HG02870 (cell line): ENCODE measurements around the gene APLP1.
"Not testable (repeated sequence)": the region's sequence is repeated elsewhere in the genome, so short reads cannot be mapped to it uniquely, and the experiment has no call there.

Source experiments
- ATAC-seq: cut with Tn5 transposase; IDR thresholded peaks from one replicate; pipeline ENCODE4 v1.9.1; 2021; ENCODE audit warnings: mild to moderate bottlenecking, moderate library complexity; ENCODE audit not compliant: unreplicated experiment

APLP1 gene

GRCh38 chr19:35852029-35852780, 16.2 kb upstream of the APLP1 start, which contains the start of gene NPHS1:
Gene NPHS1, minus strand, starts transcription at chr19:35852504. Its CDS starts 667 bp downstream, at chr19:35851837.
- no peak for ATAC-seq

- ATAC-seq, result no peak
Observed at GRCh38 chr19:35853038-35853756, 15.2 kb upstream of the APLP1 start.

DNA sequence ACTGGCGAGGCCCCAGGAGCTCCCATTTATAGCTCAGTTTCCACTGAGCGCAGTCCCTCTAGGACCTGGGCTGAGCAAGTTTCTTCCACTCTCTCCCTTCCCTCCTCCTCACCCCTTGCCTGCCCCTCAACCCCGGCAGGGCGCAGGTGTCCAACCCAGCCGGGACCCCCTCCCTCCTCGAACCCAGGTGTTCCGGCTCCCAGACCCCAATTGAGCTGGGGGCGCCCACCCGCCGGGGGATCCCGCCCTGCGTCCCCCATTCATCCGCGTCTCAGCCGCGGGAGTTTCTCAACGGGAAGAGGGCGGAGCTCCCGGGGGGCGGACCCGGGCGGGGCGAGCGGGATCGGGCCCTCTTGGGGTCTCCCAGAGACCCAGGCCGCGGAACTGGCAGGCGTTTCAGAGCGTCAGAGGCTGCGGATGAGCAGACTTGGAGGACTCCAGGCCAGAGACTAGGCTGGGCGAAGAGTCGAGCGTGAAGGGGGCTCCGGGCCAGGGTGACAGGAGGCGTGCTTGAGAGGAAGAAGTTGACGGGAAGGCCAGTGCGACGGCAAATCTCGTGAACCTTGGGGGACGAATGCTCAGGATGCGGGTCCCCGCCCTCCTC, 11.7 kb upstream of the APLP1 start, which contains the start of gene KIRREL2:
KIRREL2 (plus strand) TSS at position 366 of the 604 bp plus-strand sequence; CDS start at position 575, 209 bp downstream.
- ATAC-seq, result no peak

GRCh38 chr19:35858311-35858710, 10.1 kb upstream of the APLP1 start:
- ATAC-seq, result no peak

GRCh38 chr19:35859414-35859813, 9.0 kb upstream of the APLP1 start:
- ATAC-seq, result no peak

- ATAC-seq, result no peak
Observed at GRCh38 chr19:35860436-35860817, 7.9 kb upstream of the APLP1 start.

DNA sequence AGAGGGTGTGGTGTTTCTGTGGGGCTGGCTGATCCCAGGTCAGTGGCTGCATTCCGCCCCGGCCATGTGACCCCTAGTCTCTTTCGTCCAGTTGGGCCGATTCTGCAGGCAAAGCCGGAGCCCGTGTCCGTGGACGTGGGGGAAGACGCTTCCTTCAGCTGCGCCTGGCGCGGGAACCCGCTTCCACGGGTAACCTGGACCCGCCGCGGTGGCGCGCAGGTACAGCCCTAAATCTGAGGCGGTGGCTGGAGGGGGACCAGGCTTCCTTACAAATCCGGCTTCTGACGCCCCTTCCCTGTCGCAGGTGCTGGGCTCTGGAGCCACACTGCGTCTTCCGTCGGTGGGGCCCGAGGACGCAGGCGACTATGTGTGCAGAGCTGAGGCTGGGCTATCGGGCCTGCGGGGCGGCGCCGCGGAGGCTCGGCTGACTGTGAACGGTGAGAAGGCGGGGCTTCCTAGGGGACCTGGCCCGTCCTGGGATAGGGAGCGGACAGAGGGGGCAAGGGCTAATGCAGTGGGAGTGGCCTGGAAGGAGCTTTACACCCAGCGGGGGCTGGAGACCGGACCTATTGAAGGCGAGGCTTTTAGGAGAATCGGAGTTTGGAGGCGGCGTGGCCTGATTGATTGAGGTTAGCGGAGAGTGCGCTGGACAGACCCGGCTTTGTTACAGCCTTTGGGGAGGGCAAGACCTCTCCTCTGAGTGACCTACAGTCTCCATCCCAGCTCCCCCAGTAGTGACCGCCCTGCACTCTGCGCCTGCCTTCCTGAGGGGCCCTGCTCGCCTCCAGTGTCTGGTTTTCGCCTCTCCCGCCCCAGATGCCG, 7.3 kb upstream of the APLP1 start:
- no peak for ATAC-seq

DNA sequence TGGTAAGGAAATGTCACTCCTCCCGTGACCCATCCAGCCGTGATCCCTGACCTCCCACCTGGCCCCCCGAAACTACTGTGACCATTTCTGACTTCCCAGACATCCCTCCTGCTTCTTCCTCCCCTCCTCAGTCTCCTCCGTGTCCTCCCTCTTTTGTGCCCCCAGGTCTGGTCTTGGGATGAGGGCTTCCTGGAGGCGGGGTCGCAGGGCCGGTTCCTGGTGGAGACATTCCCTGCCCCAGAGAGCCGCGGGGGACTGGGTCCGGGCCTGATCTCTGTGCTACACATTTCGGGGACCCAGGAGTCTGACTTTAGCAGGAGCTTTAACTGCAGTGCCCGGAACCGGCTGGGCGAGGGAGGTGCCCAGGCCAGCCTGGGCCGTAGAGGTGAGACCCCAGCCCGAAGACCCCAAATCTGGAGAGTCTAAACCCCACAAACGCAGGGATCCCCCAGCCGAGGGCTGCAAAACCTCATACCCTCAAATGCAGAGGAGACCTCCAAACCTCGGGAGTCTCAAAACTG, 6.7 kb upstream of the APLP1 start:
- ATAC-seq, result no peak

DNA sequence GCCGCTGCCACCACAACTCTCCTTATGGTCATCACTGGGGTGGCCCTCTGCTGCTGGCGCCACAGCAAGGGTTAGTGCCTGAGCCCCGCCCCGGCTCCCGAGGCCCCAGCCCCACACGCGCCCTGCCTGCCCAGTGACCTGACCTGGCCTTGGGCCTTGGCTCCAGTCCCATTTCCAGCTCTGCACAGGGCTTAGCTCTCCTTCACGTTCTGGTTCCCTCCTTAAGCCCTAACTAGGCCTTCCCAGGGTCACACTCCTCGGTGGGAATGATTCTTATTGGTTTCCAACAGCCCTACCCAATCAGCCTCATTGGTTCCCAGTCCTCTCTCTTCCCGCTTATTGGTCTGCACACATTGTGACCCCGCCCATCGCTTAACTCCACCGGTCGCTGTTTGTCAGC, 5.8 kb upstream of the APLP1 start:
- no peak for ATAC-seq

DNA sequence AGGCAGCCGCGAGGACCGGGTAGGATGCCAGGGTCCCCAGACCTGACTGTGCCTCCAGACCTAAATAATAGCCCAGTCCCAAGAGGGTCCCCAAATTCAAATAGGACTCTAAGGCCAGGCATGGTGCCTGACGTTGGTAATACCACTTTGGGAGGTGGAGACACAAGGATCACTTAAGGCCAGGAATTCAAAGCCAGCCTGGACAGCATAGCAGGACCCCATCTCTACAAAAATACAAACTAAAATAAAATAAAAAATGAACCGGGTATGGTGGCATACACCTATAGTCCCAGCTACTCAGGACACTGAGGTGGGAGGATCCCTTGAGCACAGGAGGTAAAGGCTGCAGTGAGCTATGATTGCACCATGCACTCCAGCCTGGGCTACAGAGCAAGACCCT, 5.4 kb upstream of the APLP1 start:
- ATAC-seq, result no peak

DNA sequence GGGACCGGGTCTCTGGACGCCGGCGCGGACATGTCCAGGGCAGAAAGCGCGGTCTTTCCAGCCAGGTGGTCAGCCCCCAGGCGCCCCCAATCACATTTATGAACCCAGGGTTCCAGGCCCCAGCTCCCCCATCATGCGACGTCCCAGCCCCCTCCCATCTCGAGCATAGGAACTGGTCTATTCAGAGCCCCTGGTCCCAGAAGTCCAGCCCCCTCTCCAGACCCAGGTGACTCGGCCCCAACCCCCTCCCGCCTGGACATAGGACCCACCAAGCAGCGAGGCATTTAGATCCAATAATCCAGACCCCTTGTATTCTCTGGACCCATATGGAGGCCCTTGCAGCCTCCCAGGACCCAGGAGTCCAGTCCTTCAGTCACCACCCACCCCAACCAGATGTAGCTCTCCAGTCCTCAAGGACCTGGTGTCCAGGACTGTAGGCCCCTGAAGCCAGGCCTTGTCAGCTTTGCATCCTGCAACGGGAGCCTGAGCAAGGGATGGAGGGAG, 501 bp downstream of the APLP1 start:
- ATAC-seq, result no peak

DNA sequence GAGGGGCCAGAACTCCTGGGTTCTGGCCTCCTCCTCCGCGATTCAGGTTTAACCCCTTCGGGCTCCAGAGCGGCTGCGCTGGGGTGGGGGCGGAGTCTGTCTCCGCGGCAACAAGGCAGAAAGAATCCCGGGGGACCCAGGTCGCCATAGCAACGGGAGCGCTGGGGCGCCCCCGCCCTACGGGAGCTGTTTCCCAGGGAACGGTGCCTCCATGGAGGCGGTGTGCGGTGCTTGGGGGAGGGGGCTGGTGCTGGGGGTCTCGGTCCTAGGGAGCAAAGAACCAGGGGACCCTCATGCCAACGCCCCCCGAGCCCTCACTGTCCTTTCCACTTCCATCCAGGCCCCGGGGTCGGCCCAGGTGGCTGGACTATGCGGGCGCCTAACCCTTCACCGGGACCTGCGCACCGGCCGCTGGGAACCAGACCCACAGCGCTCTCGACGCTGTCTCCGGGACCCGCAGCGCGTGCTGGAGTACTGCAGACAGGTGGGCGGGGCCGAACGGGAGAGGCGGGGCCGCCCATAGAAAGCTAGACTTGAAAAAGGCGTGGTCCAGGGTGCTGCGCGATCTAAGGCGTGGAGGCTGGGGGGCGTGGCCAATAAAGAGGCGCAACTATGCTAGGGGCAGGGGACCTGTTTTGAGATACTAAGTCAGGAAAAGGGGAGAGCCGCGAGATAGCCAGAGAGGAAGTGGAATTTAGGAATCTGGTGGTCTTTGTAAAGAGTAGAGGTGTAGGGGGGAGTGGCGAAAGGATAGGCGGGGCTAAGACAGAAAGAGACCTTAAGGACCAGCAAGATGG, 1.2 kb downstream of the APLP1 start:
- no peak for ATAC-seq

GRCh38 chr19:35870124-35870736, 1.9 kb downstream of the APLP1 start:
- ATAC-seq, result not testable (repeated sequence)

- ATAC-seq, result no peak
Observed at GRCh38 chr19:35870798-35871197, 2.4 kb downstream of the APLP1 start.

- ATAC-seq, result no peak
Observed at GRCh38 chr19:35871611-35872010, 3.2 kb downstream of the APLP1 start.

DNA sequence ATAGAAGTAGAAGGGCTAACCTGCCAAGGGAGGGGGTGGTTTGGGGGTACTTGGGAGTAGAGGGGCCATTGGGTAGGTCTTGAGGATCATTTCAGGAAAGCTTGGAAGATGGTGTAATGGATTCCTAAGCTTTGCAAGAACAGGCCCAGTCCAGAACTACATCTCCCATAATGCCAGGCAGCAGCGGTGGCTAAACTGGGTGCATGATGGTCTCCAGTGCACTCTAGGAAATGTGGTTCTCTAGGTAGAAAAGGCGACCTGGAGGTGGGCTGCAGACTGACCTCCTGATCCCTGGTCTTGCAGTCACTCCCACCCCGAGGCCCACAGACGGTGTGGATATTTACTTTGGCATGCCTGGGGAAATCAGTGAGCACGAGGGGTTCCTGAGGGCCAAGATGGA, 3.8 kb downstream of the APLP1 start:
- ATAC-seq, result no peak

DNA sequence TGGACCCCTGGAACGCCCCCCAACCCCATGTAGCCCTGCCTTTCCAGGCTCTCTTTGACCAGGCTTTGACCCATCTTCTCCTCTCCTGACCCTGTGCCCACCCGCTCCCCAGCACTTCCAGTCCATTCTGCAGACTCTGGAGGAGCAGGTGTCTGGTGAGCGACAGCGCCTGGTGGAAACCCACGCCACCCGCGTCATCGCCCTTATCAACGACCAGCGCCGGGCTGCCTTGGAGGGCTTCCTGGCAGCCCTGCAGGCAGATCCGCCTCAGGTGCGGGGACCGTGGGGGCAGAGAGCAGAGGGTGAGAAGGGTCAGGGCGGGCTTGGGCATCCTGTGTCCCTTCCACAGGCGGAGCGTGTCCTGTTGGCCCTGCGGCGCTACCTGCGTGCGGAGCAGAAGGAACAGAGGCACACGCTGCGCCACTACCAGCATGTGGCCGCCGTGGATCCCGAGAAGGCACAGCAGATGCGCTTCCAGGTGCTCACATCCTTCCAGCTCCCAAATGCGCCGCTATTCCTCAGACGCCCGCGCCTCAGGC, 6.1 kb downstream of the APLP1 start:
- no peak for ATAC-seq

GRCh38 chr19:35879068-35879467, 10.7 kb downstream of the APLP1 start:
- ATAC-seq, result no peak

DNA sequence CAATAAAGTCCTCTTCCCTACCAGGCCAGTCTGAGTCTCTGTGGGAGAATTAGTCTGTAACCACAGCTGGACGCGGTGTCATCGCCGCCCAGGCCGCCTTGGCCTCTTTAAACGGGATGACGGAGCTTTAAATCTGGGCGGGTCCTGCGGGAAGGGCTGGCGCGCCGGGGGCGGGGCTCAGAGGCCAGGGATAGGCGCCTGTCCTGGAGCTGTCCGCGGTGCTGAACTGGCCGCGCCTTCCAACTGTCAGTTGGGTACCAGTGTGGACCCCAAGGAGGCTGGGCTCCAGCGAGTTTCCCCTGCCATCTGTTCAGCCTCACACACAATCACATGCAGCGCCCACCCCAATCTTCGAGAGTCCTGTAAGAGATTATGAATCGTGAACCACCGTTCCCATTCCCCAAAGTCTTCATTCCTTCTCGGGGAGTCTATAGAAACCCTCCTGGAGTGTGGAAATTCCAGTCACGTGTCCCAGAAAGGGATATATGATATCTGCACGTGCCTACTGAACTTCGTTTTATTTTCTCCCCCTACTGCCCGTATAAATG, 11.5 kb downstream of the APLP1 start:
- no peak for ATAC-seq
